AG04449 (cell line): Measurements from ENCODE around the gene GUCY2D.

Experiments used
- CTCF ChIA-PET: fragments of 350-600 bp; formaldehyde crosslinking; extraction: SDS; loops from one replicate; lab custom pipeline; 2021; ENCODE audit warnings: antibody characterized with exemption; lab: Yijun Ruan, JAX
- POLR2A ChIA-PET: fragments of 400-600, 350-600 bp; formaldehyde crosslinking; extraction: SDS; loops from one replicate; lab custom pipeline; 2020; ENCODE audit warnings: antibody characterized with exemption, inconsistent platforms; lab: Yijun Ruan, JAX
- DNase-seq: peaks from one replicate; pipeline ENCODE4 v3.0.0-alpha.2; 2010; ENCODE audit warnings: low read depth, low spot score
- H3K4me3 ChIP-seq: 2 replicates; pipeline ENCODE4 v1.5.1; 2011; ENCODE audit warnings: low read depth, mild to moderate bottlenecking, control low read depth, low read length
- TF ChIP-seq, protein P1 (sequence below): IDR thresholded peaks from one replicate; pipeline ENCODE4 v1.5.1; 2011; ENCODE audit warnings: mild to moderate bottlenecking, moderate library complexity, low read length, control low read depth, inconsistent platforms; ENCODE audit not compliant: insufficient read depth; ENCODE audit errors: missing control alignments

Gene GUCY2D

DNA sequence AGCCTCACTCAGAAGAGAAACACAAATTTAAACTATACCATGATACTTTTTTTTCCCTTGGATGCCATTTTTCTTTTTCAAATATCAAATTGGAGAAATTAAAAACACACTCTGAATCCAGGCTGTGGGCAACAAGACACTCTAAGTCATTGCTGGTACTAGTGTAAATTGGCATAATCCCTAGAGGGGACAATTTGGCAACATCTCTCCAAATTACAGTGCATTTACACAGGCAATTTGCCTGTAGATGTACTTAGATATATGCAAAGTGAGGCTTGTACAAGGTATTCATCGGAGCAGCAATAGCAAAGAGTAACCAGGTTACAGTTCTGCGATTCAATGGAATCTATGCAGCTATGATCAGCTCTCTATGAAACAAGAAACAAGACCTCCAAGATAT, 6.7 kb upstream of the GUCY2D start:
- no peak overlapping the region for H3K4me3 ChIP-seq
- DNase-seq = no peak
- ChIA-PET CTCF (interaction anchor here (0.8 to 3.5 kb wide), 5 partner anchors 14 to 63 kb away, joined by 3 to 13 read pairs (median 5); partner anchors contain the start of gene CNTROB), POLR2A (no interaction called here)
- TF ChIP-seq, protein P1, sequence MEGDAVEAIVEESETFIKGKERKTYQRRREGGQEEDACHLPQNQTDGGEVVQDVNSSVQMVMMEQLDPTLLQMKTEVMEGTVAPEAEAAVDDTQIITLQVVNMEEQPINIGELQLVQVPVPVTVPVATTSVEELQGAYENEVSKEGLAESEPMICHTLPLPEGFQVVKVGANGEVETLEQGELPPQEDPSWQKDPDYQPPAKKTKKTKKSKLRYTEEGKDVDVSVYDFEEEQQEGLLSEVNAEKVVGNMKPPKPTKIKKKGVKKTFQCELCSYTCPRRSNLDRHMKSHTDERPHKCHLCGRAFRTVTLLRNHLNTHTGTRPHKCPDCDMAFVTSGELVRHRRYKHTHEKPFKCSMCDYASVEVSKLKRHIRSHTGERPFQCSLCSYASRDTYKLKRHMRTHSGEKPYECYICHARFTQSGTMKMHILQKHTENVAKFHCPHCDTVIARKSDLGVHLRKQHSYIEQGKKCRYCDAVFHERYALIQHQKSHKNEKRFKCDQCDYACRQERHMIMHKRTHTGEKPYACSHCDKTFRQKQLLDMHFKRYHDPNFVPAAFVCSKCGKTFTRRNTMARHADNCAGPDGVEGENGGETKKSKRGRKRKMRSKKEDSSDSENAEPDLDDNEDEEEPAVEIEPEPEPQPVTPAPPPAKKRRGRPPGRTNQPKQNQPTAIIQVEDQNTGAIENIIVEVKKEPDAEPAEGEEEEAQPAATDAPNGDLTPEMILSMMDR = no peak

DNA sequence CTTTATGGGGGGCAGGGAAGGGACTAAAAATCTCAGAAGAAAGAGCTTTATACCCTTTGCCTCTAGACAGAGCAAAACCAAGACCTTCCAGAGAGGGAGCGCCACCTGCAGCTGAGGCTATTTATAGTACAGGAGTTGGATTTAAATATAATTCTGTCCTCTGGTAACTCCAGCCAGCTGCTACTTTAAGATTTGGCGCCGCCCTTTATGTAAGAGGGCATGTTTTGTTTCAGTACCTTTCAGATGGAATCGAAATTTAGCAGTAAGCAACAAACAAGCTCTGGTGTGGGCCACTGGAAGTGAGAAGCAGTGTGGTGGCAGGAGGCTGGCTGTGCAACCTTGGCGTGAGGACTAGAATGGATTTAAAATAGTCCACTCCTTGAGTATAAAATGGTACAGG, 5.2 kb upstream of the GUCY2D start:
- no peak overlapping the region for H3K4me3 ChIP-seq
- CTCF ChIA-PET = interaction anchor here (0.7 to 3.5 kb wide), 20 partner anchors 7 to 253 kb away, joined by 3 to 15 read pairs (median 4); no protein-coding TSS in a partner anchor
- TF ChIP-seq, protein P1 = peak; percentile 29
- no peak for DNase-seq
- POLR2A ChIA-PET = interaction anchor here (0.9 kb wide), 1 partner anchor 8 kb away, joined by 4 read pairs; no protein-coding TSS in a partner anchor

DNA sequence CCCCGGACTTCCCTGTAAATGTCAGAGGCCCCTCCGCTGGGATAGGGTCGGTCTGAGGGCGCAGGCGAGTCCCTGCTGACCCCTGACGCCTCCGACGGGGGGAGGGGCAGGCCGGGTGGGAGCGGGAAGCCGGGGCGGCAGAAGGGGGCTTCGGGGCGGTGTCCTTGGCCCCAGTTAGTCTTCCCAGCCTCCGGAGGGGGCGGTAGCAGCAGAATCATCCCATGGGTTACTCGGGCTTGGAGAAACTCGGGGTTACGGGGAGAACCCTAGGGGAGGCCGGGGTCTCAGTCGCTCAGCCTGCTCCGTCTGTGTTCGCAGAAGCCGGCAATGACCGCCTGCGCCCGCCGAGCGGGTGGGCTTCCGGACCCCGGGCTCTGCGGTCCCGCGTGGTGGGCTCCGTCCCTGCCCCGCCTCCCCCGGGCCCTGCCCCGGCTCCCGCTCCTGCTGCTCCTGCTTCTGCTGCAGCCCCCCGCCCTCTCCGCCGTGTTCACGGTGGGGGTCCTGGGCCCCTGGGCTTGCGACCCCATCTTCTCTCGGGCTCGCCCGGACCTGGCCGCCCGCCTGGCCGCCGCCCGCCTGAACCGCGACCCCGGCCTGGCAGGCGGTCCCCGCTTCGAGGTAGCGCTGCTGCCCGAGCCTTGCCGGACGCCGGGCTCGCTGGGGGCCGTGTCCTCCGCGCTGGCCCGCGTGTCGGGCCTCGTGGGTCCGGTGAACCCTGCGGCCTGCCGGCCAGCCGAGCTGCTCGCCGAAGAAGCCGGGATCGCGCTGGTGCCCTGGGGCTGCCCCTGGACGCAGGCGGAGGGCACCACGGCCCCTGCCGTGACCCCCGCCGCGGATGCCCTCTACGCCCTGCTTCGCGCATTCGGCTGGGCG, 542 bp downstream of the GUCY2D start:
- no peak overlapping the region for H3K4me3 ChIP-seq
- DNase-seq = no peak
- CTCF ChIA-PET = interaction anchor here (1.7 to 5.3 kb wide), 6 partner anchors 12 to 55 kb away, joined by 4 to 109 read pairs (median 10); no protein-coding TSS in a partner anchor
- TF ChIP-seq, protein P1 = no peak
- POLR2A ChIA-PET = no interaction called here

DNA sequence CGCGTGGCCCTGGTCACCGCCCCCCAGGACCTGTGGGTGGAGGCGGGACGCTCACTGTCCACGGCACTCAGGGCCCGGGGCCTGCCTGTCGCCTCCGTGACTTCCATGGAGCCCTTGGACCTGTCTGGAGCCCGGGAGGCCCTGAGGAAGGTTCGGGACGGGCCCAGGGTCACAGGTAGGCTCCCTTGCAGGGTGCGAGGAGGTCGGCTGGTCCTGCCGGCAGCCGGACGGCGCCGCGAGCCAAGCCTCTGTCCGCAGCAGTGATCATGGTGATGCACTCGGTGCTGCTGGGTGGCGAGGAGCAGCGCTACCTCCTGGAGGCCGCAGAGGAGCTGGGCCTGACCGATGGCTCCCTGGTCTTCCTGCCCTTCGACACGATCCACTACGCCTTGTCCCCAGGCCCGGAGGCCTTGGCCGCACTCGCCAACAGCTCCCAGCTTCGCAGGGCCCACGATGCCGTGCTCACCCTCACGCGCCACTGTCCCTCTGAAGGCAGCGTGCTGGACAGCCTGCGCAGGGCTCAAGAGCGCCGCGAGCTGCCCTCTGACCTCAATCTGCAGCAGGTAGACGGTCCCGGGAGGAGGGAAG, 1.3 kb downstream of the GUCY2D start:
- no peak overlapping the region for H3K4me3 ChIP-seq
- TF ChIP-seq, protein P1 = no peak
- ChIA-PET CTCF (interaction anchor here (2.3 to 5.3 kb wide), 3 partner anchors 13 to 54 kb away, joined by 9 to 109 read pairs (median 10); no protein-coding TSS in a partner anchor), POLR2A (no interaction called here)
- DNase-seq = no peak

GRCh38 chr17:8004899-8005298, 2.5 kb downstream of the GUCY2D start:
- TF ChIP-seq, protein P1 = no peak
- no peak overlapping the region for H3K4me3 ChIP-seq
- POLR2A ChIA-PET = no interaction called here
- DNase-seq = no peak
- CTCF ChIA-PET = interaction anchor here (0.8 to 5.3 kb wide), 8 partner anchors 8 to 261 kb away, joined by 3 to 109 read pairs (median 5); no protein-coding TSS in a partner anchor
